ENCODE results near the gene USP24.
"Not testable (repeated sequence)": the region's sequence is repeated elsewhere in the genome, so short reads cannot be mapped to it uniquely, and the experiment has no call there.

USP24 gene

GRCh38 chr1:55196433-55197035 lies 18.6 kb downstream of the USP24 start:
- DNase-seq (ENCODE audit: low read depth): no peak

GRCh38 chr1:55195521-55196233 lies 19.5 kb downstream of the USP24 start:
- DNase-seq (ENCODE audit: low read depth): no peak

GRCh38 chr1:55194851-55195250 lies 20.3 kb downstream of the USP24 start:
- no peak for DNase-seq (ENCODE audit: low read depth)

GRCh38 chr1:55192093-55192492 lies 23.1 kb downstream of the USP24 start:
- DNase-seq (ENCODE audit: low read depth): no peak

- not testable (repeated sequence) for DNase-seq (ENCODE audit: low read depth)
Measured at GRCh38 chr1:55191219-55191952, 23.8 kb downstream of the USP24 start.

GRCh38 chr1:55190109-55190508 lies 25.1 kb downstream of the USP24 start:
- DNase-seq (ENCODE audit: low read depth): no peak

GRCh38 chr1:55188909-55189308 lies 26.3 kb downstream of the USP24 start:
- DNase-seq (ENCODE audit: low read depth): no peak

GRCh38 chr1:55185832-55186231 lies 29.3 kb downstream of the USP24 start:
- no peak for DNase-seq (ENCODE audit: low read depth)

- DNase-seq (ENCODE audit: low read depth): no peak
Measured at GRCh38 chr1:55184859-55185258, 30.3 kb downstream of the USP24 start.

- no peak for DNase-seq (ENCODE audit: low read depth)
Measured at GRCh38 chr1:55181666-55182065, 33.5 kb downstream of the USP24 start.

- DNase-seq (ENCODE audit: low read depth): no peak
Measured at GRCh38 chr1:55180075-55180670, 35.0 kb downstream of the USP24 start.

GRCh38 chr1:55179177-55179835 lies 35.9 kb downstream of the USP24 start:
- DNase-seq (ENCODE audit: low read depth): no peak

- DNase-seq (ENCODE audit: low read depth): no peak
Measured at GRCh38 chr1:55172687-55173086, 42.5 kb downstream of the USP24 start.

- no peak for DNase-seq (ENCODE audit: low read depth)
Measured at GRCh38 chr1:55172272-55172671, 42.9 kb downstream of the USP24 start.

- no peak for DNase-seq (ENCODE audit: low read depth)
Measured at GRCh38 chr1:55171694-55172093, 43.5 kb downstream of the USP24 start.

- no peak for DNase-seq (ENCODE audit: low read depth)
Measured at GRCh38 chr1:55170426-55170825, 44.7 kb downstream of the USP24 start.

- no peak for DNase-seq (ENCODE audit: low read depth)
Measured at GRCh38 chr1:55169126-55169525, 46.0 kb downstream of the USP24 start.

GRCh38 chr1:55168353-55168752 lies 46.8 kb downstream of the USP24 start:
- no peak for DNase-seq (ENCODE audit: low read depth)

- no peak for DNase-seq (ENCODE audit: low read depth)
Measured at GRCh38 chr1:55167224-55167871, 47.8 kb downstream of the USP24 start.

- no peak for DNase-seq (ENCODE audit: low read depth)
Measured at GRCh38 chr1:55164906-55165305, 50.3 kb downstream of the USP24 start.

- no peak for DNase-seq (ENCODE audit: low read depth)
Measured at GRCh38 chr1:55159571-55159970, 55.6 kb downstream of the USP24 start.

GRCh38 chr1:55156608-55157007 lies 58.6 kb downstream of the USP24 start:
- no peak for DNase-seq (ENCODE audit: low read depth)

All from T-helper 22 cell (primary cell).